Upper lobe of left lung (tissue), 6 donors: Measurements from ENCODE around the gene CTXND1. TPM values are rescaled to one million over a fixed set of nuclear protein-coding genes. Genes with fewer than 3 reads are reported as not detected.

Source experiments
- ATAC-seq, 2 donors: fragments of 200-7000 bp; cut with Tn5 transposase; one replicate each; pipeline ENCODE4 v1.9.1; 2022; ENCODE audit warnings: mild to moderate bottlenecking in 2 of 2, moderate library complexity in 2 of 2; ENCODE audit not compliant: low FRiP score in 2 of 2
- DNase-seq, 2 donors: peaks; one replicate each; pipeline ENCODE4 v3.0.0-alpha.2; 2019 to 2020
- H3K27ac ChIP-seq, 4 donors: fragments of 200-600 bp; sonication (generic); one replicate each; pipeline ENCODE4 v1.5.1; 2016 to 2019
- H3K27me3 ChIP-seq, 4 donors: fragments of 200-600 bp; sonication (generic); one replicate each; pipeline ENCODE4 v1.5.1; 2017 to 2019
- H3K36me3 ChIP-seq, 4 donors: fragments of 200-600 bp; sonication (generic); one replicate each; pipeline ENCODE4 v1.5.1; 2016 to 2019
- H3K4me1 ChIP-seq, 4 donors: fragments of 200-600 bp; sonication (generic); one replicate each; pipeline ENCODE4 v1.5.1; 2018 to 2019
- H3K4me3 ChIP-seq, 4 donors: fragments of 200-600 bp; sonication (generic); one replicate each; pipeline ENCODE4 v1.5.1; 2017 to 2019; ENCODE audit warnings: mild to moderate bottlenecking in 2 of 4, moderate library complexity in 1 of 4
- H3K9me3 ChIP-seq, 4 donors: fragments of 200-600 bp; sonication (generic); one replicate each; pipeline ENCODE4 v1.5.1; 2018 to 2019
- EP300 ChIP-seq, 4 donors: sonication (generic); formaldehyde crosslinking; IDR thresholded peaks; one replicate each; pipeline ENCODE4 v1.5.1; 2017; ENCODE audit warnings: antibody characterized with exemption in 4 of 4, control low read depth in 2 of 4
- POLR2A ChIP-seq, 4 donors: fragments of 450-650 bp; IDR thresholded peaks; one replicate each; pipeline ENCODE4 v1.5.1; 2016 to 2017; ENCODE audit warnings: antibody characterized with exemption in 4 of 4, mild to moderate bottlenecking in 2 of 4
- POLR2AphosphoS5 ChIP-seq, 2 donors: sonication (generic); formaldehyde crosslinking; IDR thresholded peaks; one replicate each; pipeline ENCODE4 v1.5.1; 2017; ENCODE audit warnings: antibody characterized with exemption in 2 of 2
- WGBS, 2 donors: methylation state at CpG; one replicate each; pipeline ENCODE4 v1.1.5; 2017 to 2018; 5-methylcytosine and 5-hydroxymethylcytosine counted together
- total RNA-seq, 6 donors: library from RNA; depleted of rRNA in 4 of 6; stranded (reverse); fragments of >200 nt in 4 of 6; gene quantifications; one replicate each; pipeline versions ENCODE4 v1.1.0 to v1.2.1, GENCODE V29; 2016 to 2021
- TF ChIP-seq, protein P1 (sequence below), 6 experiments: fragments of 450-650 bp in 4 of 6; fragments of 200-600 bp in 2 of 6; sonication (generic) in 2 of 6; IDR thresholded peaks; one replicate each; pipeline ENCODE4 v1.5.1; 2016 to 2019; ENCODE audit warnings: antibody characterized with exemption in 6 of 6
- donor health status: DM: no; HTN: no; CAD: no; lungs with moderate emphysema.
- donor health status: DM: no; HTN: yes; CAD: no; lungs with severe emphysema.

The CTXND1 gene
- total RNA-seq, 6 donors from 2014 or later = 0.10 to 4.1 (median 1.1) TPM

DNA sequence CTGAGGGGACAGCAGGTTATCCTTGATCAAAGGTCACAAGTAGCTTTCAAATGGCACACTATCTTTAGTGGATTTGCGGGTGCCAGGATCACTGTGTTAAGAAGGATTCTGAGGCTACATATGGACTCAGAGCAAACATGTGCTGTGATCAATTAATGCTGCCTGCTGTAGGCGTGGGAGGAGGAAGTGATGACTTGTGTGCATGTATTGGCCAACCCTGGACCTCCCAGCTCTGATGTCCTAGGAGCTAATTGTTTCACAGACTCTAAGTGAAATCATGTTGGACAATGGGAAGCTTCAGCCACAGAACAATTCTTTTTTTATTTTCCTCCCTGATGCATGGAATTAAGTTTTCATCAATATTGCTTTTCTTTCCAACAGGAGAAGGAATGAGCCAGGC, 74.9 kb downstream of the CTXND1 start:
- H3K9me3 ChIP-seq = no peaks in the 10 kb centered on the region
- no peak overlapping the region for H3K4me3 ChIP-seq
- TF ChIP-seq, protein P1, sequence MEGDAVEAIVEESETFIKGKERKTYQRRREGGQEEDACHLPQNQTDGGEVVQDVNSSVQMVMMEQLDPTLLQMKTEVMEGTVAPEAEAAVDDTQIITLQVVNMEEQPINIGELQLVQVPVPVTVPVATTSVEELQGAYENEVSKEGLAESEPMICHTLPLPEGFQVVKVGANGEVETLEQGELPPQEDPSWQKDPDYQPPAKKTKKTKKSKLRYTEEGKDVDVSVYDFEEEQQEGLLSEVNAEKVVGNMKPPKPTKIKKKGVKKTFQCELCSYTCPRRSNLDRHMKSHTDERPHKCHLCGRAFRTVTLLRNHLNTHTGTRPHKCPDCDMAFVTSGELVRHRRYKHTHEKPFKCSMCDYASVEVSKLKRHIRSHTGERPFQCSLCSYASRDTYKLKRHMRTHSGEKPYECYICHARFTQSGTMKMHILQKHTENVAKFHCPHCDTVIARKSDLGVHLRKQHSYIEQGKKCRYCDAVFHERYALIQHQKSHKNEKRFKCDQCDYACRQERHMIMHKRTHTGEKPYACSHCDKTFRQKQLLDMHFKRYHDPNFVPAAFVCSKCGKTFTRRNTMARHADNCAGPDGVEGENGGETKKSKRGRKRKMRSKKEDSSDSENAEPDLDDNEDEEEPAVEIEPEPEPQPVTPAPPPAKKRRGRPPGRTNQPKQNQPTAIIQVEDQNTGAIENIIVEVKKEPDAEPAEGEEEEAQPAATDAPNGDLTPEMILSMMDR (IDR thresholded peaks at IDR 0.05) = no peak
- TF ChIP-seq POLR2AphosphoS5 (IDR thresholded peaks at IDR 0.05) = no peak
- TF ChIP-seq EP300 (IDR thresholded peaks at IDR 0.05) = no peak
- TF ChIP-seq POLR2A (IDR thresholded peaks at IDR 0.05) = no peak
- ATAC-seq (no peak), DNase-seq (no peak)
- peaks cover 0 to 3% (median 0%) of the 10 kb centered on the region in 4 donors for H3K4me1 ChIP-seq
- H3K27me3 ChIP-seq = no peaks in the 10 kb centered on the region
- no peak overlapping the region for H3K27ac ChIP-seq
- WGBS, 2 donors = 81 to 87% methylated on average over 2 of the region's 2 CpGs
- H3K36me3 ChIP-seq = peaks cover 3 to 39% (median 23%) of the 10 kb centered on the region in 4 donors

DNA sequence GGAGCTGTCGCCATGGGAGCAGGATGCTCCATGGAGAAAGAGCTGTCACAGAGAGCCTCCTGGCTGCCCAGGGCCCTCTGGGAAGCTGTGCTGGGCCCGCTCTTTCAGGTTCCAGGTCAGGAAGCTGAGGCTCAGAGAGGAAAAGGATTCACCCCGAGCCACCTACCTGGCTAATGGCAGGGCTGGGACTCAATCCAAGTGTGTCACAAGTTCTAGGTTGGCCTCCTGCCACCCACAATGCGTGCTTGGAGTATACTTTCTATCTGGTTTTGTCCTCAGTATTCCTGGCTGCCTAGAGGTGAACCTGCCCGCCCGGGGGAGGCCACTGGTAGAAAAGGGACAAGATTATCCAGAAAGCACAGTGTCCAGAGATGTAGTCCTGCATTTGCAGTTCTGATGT, 75.6 kb downstream of the CTXND1 start:
- H3K9me3 ChIP-seq = no peaks in the 10 kb centered on the region
- WGBS, 2 donors = 66 to 89% methylated on average over 3 to 6 of the region's 6 CpGs
- H3K4me1 ChIP-seq = peaks cover 0 to 3% (median 0%) of the 10 kb centered on the region in 4 donors
- TF ChIP-seq POLR2A (IDR thresholded peaks at IDR 0.05) (no peak), EP300 (IDR thresholded peaks at IDR 0.05) (no peak), POLR2AphosphoS5 (IDR thresholded peaks at IDR 0.05) (no peak)
- TF ChIP-seq, protein P1 (IDR thresholded peaks at IDR 0.05) = no peak
- DNase-seq = no peak
- H3K4me3 ChIP-seq = no peak overlapping the region
- peaks cover 3 to 32% (median 20%) of the 10 kb centered on the region in 4 donors for H3K36me3 ChIP-seq
- ATAC-seq = no peak
- H3K27me3 ChIP-seq = no peaks in the 10 kb centered on the region
- no peak overlapping the region for H3K27ac ChIP-seq

- 95% methylated on average over 9 of the region's 9 CpGs; no CpG with 5 or more reads in 1 of the 2 donors for WGBS, 2 donors
- ATAC-seq = no peak
- H3K36me3 ChIP-seq = peaks cover 3 to 22% (median 11%) of the 10 kb centered on the region in 4 donors
Measured at GRCh38 chr15:80175436-80175835, 76.6 kb downstream of the CTXND1 start.

DNA sequence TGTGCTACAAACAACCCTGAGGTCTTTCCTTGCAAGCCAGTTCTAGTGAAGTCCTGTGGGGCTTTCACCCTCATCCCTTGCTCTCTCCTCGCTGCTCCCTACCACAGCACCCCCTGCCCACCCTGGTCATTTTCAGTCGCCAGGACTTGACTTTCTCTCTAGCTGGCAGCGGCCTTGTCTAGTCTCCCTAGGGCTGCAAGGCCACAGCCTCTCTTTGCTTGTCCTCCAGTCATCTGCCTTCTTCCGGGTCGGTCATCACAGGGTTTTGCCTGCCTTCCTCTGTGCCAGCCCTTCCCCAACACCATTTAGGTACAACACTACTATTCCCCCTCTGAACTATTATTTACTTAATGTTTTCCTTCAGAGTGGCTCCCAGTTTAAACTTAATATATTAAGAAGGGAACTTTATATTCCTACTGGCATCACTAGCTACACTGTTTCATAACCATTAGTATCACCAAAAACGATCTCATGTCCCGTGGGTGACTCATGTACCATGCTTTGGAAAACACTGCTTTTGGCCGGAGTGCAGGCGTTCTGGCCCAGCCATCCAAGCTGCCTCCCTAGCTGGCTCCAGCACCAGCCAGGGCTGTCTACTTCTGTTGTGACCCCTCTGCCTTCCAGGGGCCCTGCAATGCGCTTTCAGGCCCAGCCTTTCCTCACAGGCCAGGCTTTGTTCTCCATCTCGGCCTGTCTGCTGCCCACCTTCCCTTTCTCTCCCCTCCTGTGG, 77.8 kb downstream of the CTXND1 start:
- Histone ChIP-seq H3K36me3 (peaks cover 3 to 27% (median 9%) of the 10 kb centered on the region in 4 donors), H3K4me1 (peaks cover 0 to 3% (median 0%) of the 10 kb centered on the region in 4 donors), H3K9me3 (no peaks in the 10 kb centered on the region), H3K27ac (peak overlapping the region in 3 of 4 donors; percentile 49 to 63 (median 63)), H3K4me3 (no peak overlapping the region), H3K27me3 (no peaks in the 10 kb centered on the region)
- ATAC-seq (peak in 1 of 2 donors; percentile 5), DNase-seq (no peak)
- 88 to 91% methylated on average over 11 of the region's 11 CpGs for WGBS, 2 donors
- TF ChIP-seq EP300 (IDR thresholded peaks at IDR 0.05) (no peak), POLR2AphosphoS5 (IDR thresholded peaks at IDR 0.05) (no peak), POLR2A (IDR thresholded peaks at IDR 0.05) (no peak)
- TF ChIP-seq, protein P1 (IDR thresholded peaks at IDR 0.05) = no peak

More at GRCh38 chr15:80175436-80175835, 76.6 kb downstream of the CTXND1 start:
- H3K4me3 ChIP-seq = no peak overlapping the region
- no peaks in the 10 kb centered on the region for H3K9me3 ChIP-seq
- H3K4me1 ChIP-seq = peaks cover 0 to 3% (median 0%) of the 10 kb centered on the region in 4 donors
- H3K27ac ChIP-seq = peak overlapping the region in 2 of 4 donors; percentile 58 to 63
- H3K27me3 ChIP-seq = no peaks in the 10 kb centered on the region
- peak in 1 of 2 donors; percentile 60 for DNase-seq
- TF ChIP-seq POLR2AphosphoS5 (IDR thresholded peaks at IDR 0.05) (no peak), POLR2A (IDR thresholded peaks at IDR 0.05) (no peak), EP300 (IDR thresholded peaks at IDR 0.05) (no peak)
- TF ChIP-seq, protein P1 (IDR thresholded peaks at IDR 0.05) = no peak
